K562 (cell line): ENCODE results near the gene ADGRE1. TPM values are rescaled to one million over a fixed set of nuclear protein-coding genes. Genes with fewer than 3 reads are reported as not detected.

Source experiments
- ATAC-seq: fragments of 200-7000 bp; cut with Tn5 transposase; 3 replicates; pipeline ENCODE4 v1.9.1; 2020; ENCODE audit warnings: moderate library complexity
- BruUV-seq: library from RNA; stranded (reverse); fragments of 400-500 nt; replicated peaks from 2 replicates; lab custom pipeline; 2021; lab: Mats Ljungman, UMichigan
- CTCF ChIA-PET: fragments of 300-600 bp; formaldehyde crosslinking; extraction: SDS; loops from one replicate; lab custom pipeline; 2021; ENCODE audit warnings: low intra/inter-chr PET ratio; lab: Yijun Ruan, JAX
- POLR2A ChIA-PET: fragments of 300-600, 350-650 bp; sonication (Branson Sonifier 250); formaldehyde crosslinking; extraction: SDS; loops from one replicate; lab custom pipeline; 2021; ENCODE audit warnings: antibody characterized with exemption, inconsistent platforms; lab: Yijun Ruan, JAX
- DNase-seq, 4 experiments: peaks; one replicate each; pipeline versions ENCODE4 v3.0.0 to v3.0.0-alpha.2; 2011 to 2018; ENCODE audit warnings: low spot score in 3 of 4, mixed read lengths in 3 of 4; ENCODE audit errors: extremely low read depth in 1 of 4
- FAIRE-seq: peaks from 2 replicates; lab custom pipeline; 2011; peaks lifted over from hg19 to GRCh38; lab: Jason Lieb, UNC
- H2AFZ ChIP-seq: 2 replicates; pipeline ENCODE4 v1.6.0; 2011; ENCODE audit warnings: low read depth, low read length, control low read depth, inconsistent platforms
- H3K27ac ChIP-seq: fragments of 200-600 bp; 3 replicates; pipeline ENCODE4 v1.8.0; 2011; ENCODE audit warnings: low read depth, mild to moderate bottlenecking, control low read depth, inconsistent platforms, low read length, moderate library complexity, mixed read lengths; ENCODE audit errors: extremely low read depth
- H3K27me3 ChIP-seq, 2 experiments: fragments of 300-600 bp in 1 of 2; 2 replicates in 1 of 2; 3 replicates in 1 of 2; pipeline versions ENCODE4 v1.6.0 to v1.8.0; 2011; ENCODE audit warnings: inconsistent platforms in 2 of 2, low read length in 2 of 2, mild to moderate bottlenecking in 1 of 2, mixed read lengths in 1 of 2, moderate library complexity in 1 of 2; ENCODE audit not compliant: control insufficient read depth in 2 of 2, insufficient read depth in 2 of 2
- H3K36me3 ChIP-seq: fragments of 300-600 bp; 3 replicates; pipeline ENCODE4 v1.8.0; 2011; ENCODE audit warnings: mild to moderate bottlenecking, low read length, inconsistent platforms; ENCODE audit not compliant: control insufficient read depth, insufficient read depth
- H3K4me1 ChIP-seq, 2 experiments: fragments of 200-600 bp in 1 of 2; replicated peaks in 1 of 2; 2 replicates in 1 of 2; 3 replicates in 1 of 2; pipeline versions ENCODE4 v1.5.1 to v1.8.0; 2011; ENCODE audit warnings: inconsistent platforms in 2 of 2, low read length in 2 of 2, mild to moderate bottlenecking in 1 of 2, mixed read lengths in 1 of 2, moderate library complexity in 1 of 2; ENCODE audit not compliant: control insufficient read depth in 2 of 2, insufficient read depth in 2 of 2
- H3K4me2 ChIP-seq: 2 replicates; pipeline ENCODE4 v1.6.1; 2011; ENCODE audit warnings: low read length, control low read depth, inconsistent platforms, mixed read lengths; ENCODE audit not compliant: insufficient read depth
- H3K4me3 ChIP-seq: fragments of 200-600 bp; sonication (generic), shearing (Covaris generic); 2 replicates; pipeline ENCODE4 v1.5.1; 2016; ENCODE audit warnings: control low read depth, inconsistent platforms
- H3K79me2 ChIP-seq: fragments of 200-600 bp; 3 replicates; pipeline ENCODE4 v1.8.0; 2011; ENCODE audit warnings: low read length, inconsistent platforms; ENCODE audit not compliant: control insufficient read depth, insufficient read depth
- H3K9ac ChIP-seq, 2 experiments: 2 replicates each; pipeline versions ENCODE4 v1.6.0 to v1.6.1; 2011; ENCODE audit warnings: low read depth in 2 of 2, low read length in 2 of 2, control low read depth in 1 of 2, inconsistent platforms in 1 of 2, mild to moderate bottlenecking in 1 of 2, mixed read lengths in 1 of 2; ENCODE audit not compliant: insufficient read depth in 1 of 2
- H3K9me1 ChIP-seq: one replicate; pipeline ENCODE4 v1.6.0; 2011; ENCODE audit warnings: inconsistent platforms, mild to moderate bottlenecking, low read length, moderate library complexity; ENCODE audit not compliant: control insufficient read depth, insufficient read depth
- H3K9me3 ChIP-seq: replicated peaks from 2 replicates; pipeline ENCODE4 v1.5.1; 2011; ENCODE audit warnings: low read depth, low read length, inconsistent platforms; ENCODE audit not compliant: control insufficient read depth, insufficient read depth
- H4K20me1 ChIP-seq: replicated peaks from 2 replicates; pipeline ENCODE4 v1.6.1; 2011; ENCODE audit warnings: low read length, inconsistent platforms, mixed read lengths; ENCODE audit not compliant: control insufficient read depth, insufficient read depth
- MAFF ChIP-seq: IDR thresholded peaks from 2 replicates; pipeline ENCODE4 v1.6.1; 2012; ENCODE audit warnings: low read length, improper control_type of control experiment
- NFIC ChIP-seq: fragments of 450-650 bp; IDR thresholded peaks from 2 replicates; pipeline ENCODE4 v1.6.1; 2017; ENCODE audit warnings: mild to moderate bottlenecking, inconsistent platforms
- ZNF146 ChIP-seq: IDR thresholded peaks from one replicate; pipeline ENCODE4 v1.6.1; 2018; ENCODE audit warnings: missing compliant biosample characterization; ENCODE audit not compliant: unreplicated experiment
- WGBS: fragments of 100-300 bp; shearing (Covaris generic); methylation state at CpG from one replicate; pipeline ENCODE4 v1.1.6; 2016; ENCODE audit warnings: low coverage, mixed read lengths; ENCODE audit not compliant: insufficient coverage; ENCODE audit errors: missing lambda C conversion rate; 5-methylcytosine and 5-hydroxymethylcytosine counted together
- in situ Hi-C: fragments of 300-500 bp; cut with MboI; formaldehyde crosslinking; loops from 4 replicates; pipeline ENCODE4 v1.15.0; 2018; ENCODE audit warnings: inconsistent platforms, mixed read lengths
- intact Hi-C: fragments of 100-400 bp; cut with micrococcal nuclease; formaldehyde crosslinking; loops from 2 replicates; pipeline ENCODE4 v1.14.2; 2022
- polyA plus RNA-seq, 8 experiments: library from polyadenylated mRNA; depleted of rRNA in 4 of 8; stranded (reverse) in 5 of 8; unstranded in 3 of 8; fragments of >200 nt; fragmentation: Nextera tagmentation in 2 of 8; fragmentation: Illumina TruSeq in 1 of 8; extraction: Ambion mirVana in 2 of 8; extraction: Trizol in 1 of 8; gene quantifications; 2 replicates each; pipeline versions ENCODE4 v1.2.1 to v1.2.3, GENCODE V29; 2011 to 2014; ENCODE audit warnings: inconsistent platforms in 1 of 8, missing spikeins in 1 of 8
- total RNA-seq, 7 experiments: library from RNA; depleted of rRNA in 6 of 7; stranded (reverse); fragments of >200 nt in 6 of 7; fragmentation: Illumina TruSeq in 2 of 7; extraction: Trizol in 2 of 7; gene quantifications; 2 replicates each; pipeline versions ENCODE4 v1.2.1 to v1.2.3, GENCODE V29; 2011 to 2021; ENCODE audit warnings: low replicate concordance in 1 of 7
- TF ChIP-seq, protein P1 (sequence below): fragments of 150-350 bp; IDR thresholded peaks from 2 replicates; pipeline ENCODE4 v1.6.1; 2014; ENCODE audit warnings: low read depth, mild to moderate bottlenecking, low read length, borderline replicate concordance

Gene ADGRE1
- total and polyA plus RNA-seq, 9 of the 15 experiments (the other 6 are each of a cell fraction or from before 2014, with no cell fraction given) = 0.09 to 0.49 (median 0.25) TPM; not detected in 1

DNA sequence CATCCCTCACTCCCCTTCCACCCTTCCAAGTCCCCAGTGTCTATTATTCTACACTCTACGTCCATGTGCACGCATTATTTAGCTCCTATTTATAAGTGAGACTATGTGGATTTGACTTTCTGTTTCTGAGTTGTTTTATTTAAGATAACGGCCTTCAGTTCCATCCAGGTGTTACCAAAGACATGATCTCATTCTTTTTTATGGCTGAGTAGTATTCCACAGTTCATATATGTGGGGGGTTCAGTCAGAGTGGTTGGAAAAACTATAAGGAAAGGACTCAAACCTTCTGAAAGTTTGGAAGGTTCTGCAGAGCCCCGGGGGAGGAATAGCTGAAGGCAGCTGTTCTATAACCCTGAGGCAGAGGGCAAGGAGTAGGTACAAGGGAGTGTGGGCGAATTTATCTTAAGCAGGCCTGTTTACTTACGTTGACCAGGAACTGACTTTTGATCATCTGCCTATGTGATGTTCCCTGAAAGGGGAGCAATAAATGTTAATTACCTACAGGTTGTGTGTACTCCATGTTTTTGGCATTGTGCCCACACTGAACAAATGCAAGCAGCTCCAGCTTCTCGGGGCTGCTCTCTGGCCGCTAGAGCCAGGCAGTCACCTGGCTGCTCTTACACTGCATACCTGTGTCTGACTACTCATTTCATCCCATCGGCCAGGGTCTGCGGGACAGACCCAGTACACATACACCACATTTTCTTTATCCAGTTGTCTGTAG is 13.5 kb upstream of the ADGRE1 start:
- ATAC-seq = no peak

More for the DNA sequence above, 13.5 kb upstream of the ADGRE1 start:
- Histone ChIP-seq H3K4me3 (no peak overlapping the region), H3K36me3 (no peaks in the 10 kb centered on the region), H2AFZ (no peak overlapping the region), H3K9ac (no peak overlapping the region), H3K4me1 (no peaks in the 10 kb centered on the region; a peak in 1 of 5 replicates), H3K27me3 (peaks cover 4 to 29% of the 10 kb centered on the region in 2 experiments; a peak in 3 of 5 replicates), H4K20me1 (no peaks in the 10 kb centered on the region), H3K9me3 (no peaks in the 10 kb centered on the region), H3K27ac (no peak overlapping the region)
- CTCF ChIA-PET = no interaction called here
- intact Hi-C loops (no loop called here), in situ Hi-C loops (no loop called here)
- 4% methylated on average over 10 of the region's 10 CpGs for WGBS
- no peak for DNase-seq
- TF ChIP-seq NFIC (peak; percentile 81), ZNF146 (CRISPR knock-in tag) (peak; percentile 47), MAFF (no peak)
- TF ChIP-seq, protein P1, sequence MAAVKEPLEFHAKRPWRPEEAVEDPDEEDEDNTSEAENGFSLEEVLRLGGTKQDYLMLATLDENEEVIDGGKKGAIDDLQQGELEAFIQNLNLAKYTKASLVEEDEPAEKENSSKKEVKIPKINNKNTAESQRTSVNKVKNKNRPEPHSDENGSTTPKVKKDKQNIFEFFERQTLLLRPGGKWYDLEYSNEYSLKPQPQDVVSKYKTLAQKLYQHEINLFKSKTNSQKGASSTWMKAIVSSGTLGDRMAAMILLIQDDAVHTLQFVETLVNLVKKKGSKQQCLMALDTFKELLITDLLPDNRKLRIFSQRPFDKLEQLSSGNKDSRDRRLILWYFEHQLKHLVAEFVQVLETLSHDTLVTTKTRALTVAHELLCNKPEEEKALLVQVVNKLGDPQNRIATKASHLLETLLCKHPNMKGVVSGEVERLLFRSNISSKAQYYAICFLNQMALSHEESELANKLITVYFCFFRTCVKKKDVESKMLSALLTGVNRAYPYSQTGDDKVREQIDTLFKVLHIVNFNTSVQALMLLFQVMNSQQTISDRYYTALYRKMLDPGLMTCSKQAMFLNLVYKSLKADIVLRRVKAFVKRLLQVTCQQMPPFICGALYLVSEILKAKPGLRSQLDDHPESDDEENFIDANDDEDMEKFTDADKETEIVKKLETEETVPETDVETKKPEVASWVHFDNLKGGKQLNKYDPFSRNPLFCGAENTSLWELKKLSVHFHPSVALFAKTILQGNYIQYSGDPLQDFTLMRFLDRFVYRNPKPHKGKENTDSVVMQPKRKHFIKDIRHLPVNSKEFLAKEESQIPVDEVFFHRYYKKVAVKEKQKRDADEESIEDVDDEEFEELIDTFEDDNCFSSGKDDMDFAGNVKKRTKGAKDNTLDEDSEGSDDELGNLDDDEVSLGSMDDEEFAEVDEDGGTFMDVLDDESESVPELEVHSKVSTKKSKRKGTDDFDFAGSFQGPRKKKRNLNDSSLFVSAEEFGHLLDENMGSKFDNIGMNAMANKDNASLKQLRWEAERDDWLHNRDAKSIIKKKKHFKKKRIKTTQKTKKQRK = no peak
- TF ChIP-seq, all 486 proteins: peak for 2
- no peaks in the 10 kb centered on the region for H3K79me2 ChIP-seq
- no peak for FAIRE-seq
- H3K9me1 ChIP-seq = no peaks in the 10 kb centered on the region
- no TSS peak for BruUV-seq
- POLR2A ChIA-PET = no interaction called here
- H3K4me2 ChIP-seq = no peak overlapping the region
